ENCODE data around the gene INTS14. TPM values are rescaled to one million over a fixed set of nuclear protein-coding genes. Genes with fewer than 3 reads are reported as not detected.

The INTS14 gene
- total RNA-seq, 1 experiment from 2014 or later: 23.8 TPM

GRCh38 chr15:65530318-65531111 lies 80.4 kb downstream of the INTS14 start, which contains the start of gene HACD3:
HACD3 (plus strand) TSS chr15:65530463; CDS start chr15:65530632, 169 bp downstream.
- no peaks in the 10 kb centered on the region for H3K9me2 ChIP-seq (replicated peaks; ENCODE audit: low read length)
- H3F3A ChIP-seq (ENCODE audit: low read length, unreplicated experiment): no peaks in the 10 kb centered on the region
- POLR2A ChIA-PET (ENCODE audit: unreplicated experiment): no interaction called here
- H3K79me2 ChIP-seq (ENCODE audit: low read length): peaks cover 52% of the 10 kb centered on the region
- DNase-seq (peak; percentile 77), ATAC-seq (peak; percentile 81)
- H3K4me3 ChIP-seq (ENCODE audit: low read length): peak within 1 kb of the TSS; percentile 95
- peak within 1 kb of the TSS; percentile 39; the same call in 1 of the 2 replicates for H3K27ac ChIP-seq (ENCODE audit: low read length)
- BruUV-seq (replicated peaks): no TSS peak
- H3K9me3 ChIP-seq (ENCODE audit: low read length): no peaks in the 10 kb centered on the region
- peaks cover 25% of the 10 kb centered on the region for H3K4me1 ChIP-seq (ENCODE audit: insufficient read depth, low read length)
- TF ChIP-seq EZH2phosphoT487 (IDR thresholded peaks at IDR 0.05; ENCODE audit: borderline replicate concordance, low read length) (no peak), CTCF (conservative IDR thresholded peaks at IDR 0.05; ENCODE audit: low read depth, low read length) (no peak), EZH2 (IDR thresholded peaks at IDR 0.05; ENCODE audit: low read length, unreplicated experiment) (no peak)
- peak within 1 kb of the TSS; percentile 88 for H2AFZ ChIP-seq (ENCODE audit: low read length)
- no peaks in the 10 kb centered on the region for H3K36me3 ChIP-seq (ENCODE audit: low read depth, low read length)
- peaks cover 33% of the 10 kb centered on the region for H4K20me1 ChIP-seq (ENCODE audit: low read length)
- no peaks in the 10 kb centered on the region for H3K27me3 ChIP-seq (ENCODE audit: low read length)
- intact Hi-C loops (cut with micrococcal nuclease): loop anchor here (5.0 kb wide), 1 partner anchor 47 kb away; no protein-coding TSS in a partner anchor
- peak within 1 kb of the TSS; percentile 95 for H3K9ac ChIP-seq (ENCODE audit: low read length)
- H3K4me2 ChIP-seq (ENCODE audit: low read length): peak within 1 kb of the TSS; percentile 97
- CTCF ChIA-PET: no interaction called here

GRCh38 chr15:65529762-65530317 lies 81.1 kb downstream of the INTS14 start:
- Histone ChIP-seq H3K79me2 (ENCODE audit: low read length) (peaks cover 46% of the 10 kb centered on the region), H3K27me3 (ENCODE audit: low read length) (no peaks in the 10 kb centered on the region), H4K20me1 (ENCODE audit: low read length) (peaks cover 27% of the 10 kb centered on the region), H3K9ac (ENCODE audit: low read length) (peak overlapping the region; percentile 95), H3K9me3 (ENCODE audit: low read length) (no peaks in the 10 kb centered on the region), H2AFZ (ENCODE audit: low read length) (peak overlapping the region; percentile 88), H3K4me2 (ENCODE audit: low read length) (peak overlapping the region; percentile 97), H3K4me1 (ENCODE audit: insufficient read depth, low read length) (peaks cover 29% of the 10 kb centered on the region), H3K27ac (ENCODE audit: low read length) (no peak overlapping the region), H3K36me3 (ENCODE audit: low read depth, low read length) (no peaks in the 10 kb centered on the region), H3K9me2 (replicated peaks; ENCODE audit: low read length) (no peaks in the 10 kb centered on the region), H3K4me3 (ENCODE audit: low read length) (peak overlapping the region; percentile 95), H3F3A (ENCODE audit: low read length, unreplicated experiment) (no peaks in the 10 kb centered on the region)
- DNase-seq (no peak), ATAC-seq (peak; percentile 2; the same call in 1 of the 2 replicates)
- BruUV-seq (replicated peaks): no TSS peak
- CTCF ChIA-PET: no interaction called here
- intact Hi-C loops (cut with micrococcal nuclease): loop anchor here (5.0 kb wide), 1 partner anchor 47 kb away; no protein-coding TSS in a partner anchor
- POLR2A ChIA-PET (ENCODE audit: unreplicated experiment): interaction anchor here (0.6 kb wide), 1 partner anchor 17 kb away, joined by 3 read pairs; no protein-coding TSS in a partner anchor
- no peak for TF ChIP-seq CTCF (conservative IDR thresholded peaks at IDR 0.05; ENCODE audit: low read depth, low read length)
- TF ChIP-seq EZH2 (IDR thresholded peaks at IDR 0.05; ENCODE audit: low read length, unreplicated experiment): no peak
- TF ChIP-seq EZH2phosphoT487 (IDR thresholded peaks at IDR 0.05; ENCODE audit: borderline replicate concordance, low read length): no peak

Other genes with a start within 250 kb of the INTS14 start
- gene IGDCC3, start 233.1 kb downstream of the INTS14 start, total RNA-seq (2014; rRNA removed): not detected in 2 replicates
- gene IGDCC4, start 188.2 kb downstream of the INTS14 start, total RNA-seq (2014; rRNA removed): 0.98 and 1.6 TPM in 2 replicates
- gene DPP8, start 93.4 kb downstream of the INTS14 start, total RNA-seq (2014; rRNA removed): 20.0 and 20.6 TPM in 2 replicates
- 53.0 and 64.9 TPM in 2 replicates for gene HACD3, start 80.7 kb downstream of the INTS14 start, total RNA-seq (2014; rRNA removed)
- 3.0 and 3.3 TPM in 2 replicates for gene SLC24A1, start 10.8 kb upstream of the INTS14 start, total RNA-seq (2014; rRNA removed)
- gene DENND4A, start 181.2 kb upstream of the INTS14 start, total RNA-seq (2014; rRNA removed): 6.2 and 11.6 TPM in 2 replicates

Measured in PC-3 (cell line).